Cerebellar cortex (tissue), 1 donor: ENCODE results near the gene TXNRD1.
"Not testable (repeated sequence)": the region's sequence is repeated elsewhere in the genome, so short reads cannot be mapped to it uniquely, and the experiment has no call there.

ENCODE experiments used
- DNase-seq: peaks from one replicate; pipeline ENCODE4 v3.0.0-alpha.2; 2015; ENCODE audit warnings: low spot score

Gene TXNRD1

GRCh38 chr12:104304261-104305009 is 88.9 kb downstream of the TXNRD1 start:
- no peak for DNase-seq

DNA sequence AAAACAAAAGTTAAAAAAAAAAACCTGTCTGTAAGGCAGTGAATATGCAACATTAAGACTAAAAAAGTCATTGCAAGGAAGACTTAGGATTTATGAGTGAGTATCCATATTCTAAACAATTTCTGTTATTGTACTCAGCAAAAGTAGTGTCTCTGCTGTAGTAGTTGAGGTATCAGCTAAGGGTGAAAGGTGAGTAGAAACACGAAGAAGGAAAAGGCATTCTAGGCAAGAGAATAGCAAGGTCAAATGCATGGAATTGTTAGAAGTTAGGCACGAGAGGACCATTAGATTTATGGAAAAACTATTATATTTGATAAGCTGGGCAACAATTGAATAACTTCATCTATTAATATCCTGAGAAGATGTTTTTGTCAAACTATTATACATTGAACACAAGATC is 89.8 kb downstream of the TXNRD1 start:
- no peak for DNase-seq

DNA sequence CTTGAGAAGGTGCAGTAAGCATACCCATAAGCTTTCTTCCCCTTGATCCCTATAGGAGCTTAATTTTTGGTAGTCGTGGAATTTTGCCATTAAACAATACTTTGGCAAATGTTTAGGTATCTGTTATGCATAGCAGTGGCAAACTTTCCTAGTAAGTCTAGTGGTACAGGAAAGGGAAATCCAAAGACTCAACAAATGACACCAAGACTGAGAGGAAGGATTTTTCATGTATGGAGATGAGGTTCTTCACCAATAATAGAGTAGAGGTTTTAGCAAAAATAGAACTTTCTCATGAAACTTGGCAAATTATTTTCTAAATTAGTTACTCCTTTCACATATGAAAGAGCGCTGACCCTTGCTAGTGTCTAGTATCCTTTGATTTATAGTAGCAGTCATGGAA is 90.8 kb downstream of the TXNRD1 start:
- DNase-seq = no peak

GRCh38 chr12:104306943-104307654 is 91.5 kb downstream of the TXNRD1 start:
- DNase-seq = no peak

GRCh38 chr12:104307655-104308000 is 92.0 kb downstream of the TXNRD1 start:
- DNase-seq = no peak

GRCh38 chr12:104309446-104309993 is 93.9 kb downstream of the TXNRD1 start:
- DNase-seq = no peak

DNA sequence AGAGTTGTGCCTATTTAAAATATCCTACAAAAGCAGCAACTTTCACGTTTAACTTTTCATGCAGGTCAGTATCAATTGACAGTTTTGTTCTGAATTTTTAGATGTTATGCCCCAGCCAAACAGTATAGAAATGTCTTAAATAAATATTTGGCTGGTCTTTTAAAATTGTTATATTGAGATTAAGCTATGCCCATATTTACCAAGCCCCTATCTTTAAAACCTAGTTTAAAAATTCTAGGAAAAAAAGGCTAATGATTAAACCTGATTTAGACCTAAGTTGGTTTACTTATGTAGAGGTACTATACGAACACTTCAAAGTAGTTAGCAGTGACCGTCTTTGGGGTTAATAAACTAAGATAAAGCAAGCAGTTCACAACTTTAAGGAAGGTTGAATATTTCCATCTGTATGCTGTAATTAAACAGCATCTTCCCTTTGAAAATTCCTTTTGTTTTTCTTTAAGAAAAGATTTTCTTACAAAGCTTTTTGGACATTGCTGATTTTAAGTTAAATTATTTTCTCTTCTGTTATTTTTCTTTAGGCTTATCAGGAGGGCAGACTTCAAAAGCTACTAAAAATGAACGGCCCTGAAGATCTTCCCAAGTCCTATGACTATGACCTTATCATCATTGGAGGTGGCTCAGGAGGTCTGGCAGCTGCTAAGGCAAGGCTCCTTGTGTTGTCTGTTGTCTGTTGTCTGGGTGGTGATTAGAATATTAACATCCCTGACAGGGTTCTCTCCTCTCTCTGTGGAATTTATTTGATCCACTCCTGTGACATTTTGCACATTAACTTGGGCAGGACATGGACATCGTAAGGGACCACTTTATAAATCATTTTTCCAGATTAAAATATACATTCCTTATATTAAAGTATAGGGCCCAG is 95.4 kb downstream of the TXNRD1 start:
- no peak for DNase-seq

DNA sequence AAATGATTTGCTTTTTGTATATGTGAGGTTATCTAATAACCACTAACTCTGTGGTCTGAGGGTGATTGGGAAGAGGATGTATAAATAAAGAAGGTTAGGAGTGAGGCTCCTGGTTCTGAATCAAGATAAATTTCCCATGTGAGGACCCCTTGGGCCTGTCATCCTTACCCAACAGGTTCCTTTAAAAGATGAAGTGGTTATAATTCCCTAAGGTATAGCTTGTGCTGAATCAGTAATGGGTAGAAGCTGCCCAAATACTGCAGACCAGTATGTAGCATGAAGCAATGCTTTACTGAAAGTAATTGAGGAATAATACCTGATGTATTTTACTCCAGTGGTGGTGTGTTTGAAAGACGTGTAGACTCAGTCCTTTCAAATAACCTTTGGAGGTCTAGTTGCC is 96.6 kb downstream of the TXNRD1 start:
- no peak for DNase-seq

GRCh38 chr12:104312654-104313053 is 97.1 kb downstream of the TXNRD1 start:
- DNase-seq = no peak

GRCh38 chr12:104313568-104314241 is 98.1 kb downstream of the TXNRD1 start:
- DNase-seq = no peak

DNA sequence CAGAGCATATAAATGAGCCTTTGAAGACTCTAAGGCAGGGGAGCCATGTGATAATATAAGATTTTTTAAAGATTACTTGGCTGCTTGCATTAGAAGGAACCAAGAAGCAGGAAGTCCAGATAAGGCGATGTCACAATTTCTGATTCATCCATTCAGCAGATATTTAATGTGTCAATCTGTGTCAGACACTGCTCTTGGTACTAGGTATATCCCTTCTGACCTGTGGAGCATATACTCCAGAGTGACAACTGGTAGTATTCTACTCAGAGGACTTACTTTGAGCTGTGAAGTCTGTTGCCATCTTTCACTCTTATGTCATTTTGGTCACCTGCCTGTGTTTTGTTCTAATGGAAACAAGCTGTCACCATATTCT is 98.6 kb downstream of the TXNRD1 start:
- DNase-seq = no peak

- no peak for DNase-seq
Measured at GRCh38 chr12:104315326-104316224, 100.0 kb downstream of the TXNRD1 start.

DNA sequence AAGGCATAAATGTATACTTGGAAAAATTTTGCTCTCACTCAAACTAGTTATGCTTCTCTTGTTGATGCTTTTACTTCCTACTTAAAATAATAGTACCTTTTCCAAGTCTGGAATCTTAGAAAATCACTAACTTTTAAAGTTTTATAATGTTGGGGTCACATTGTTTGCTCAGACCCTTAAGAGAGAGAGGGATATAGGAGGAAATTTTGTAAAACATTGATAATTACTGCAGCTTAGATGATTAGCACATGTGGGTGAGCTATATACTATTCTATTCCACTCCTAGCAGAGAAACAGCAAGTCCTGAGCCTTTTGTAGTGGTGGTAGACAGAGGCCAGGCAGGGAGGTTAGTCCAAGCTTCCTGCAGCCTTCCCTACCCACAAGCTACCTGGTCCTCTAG is 101.4 kb downstream of the TXNRD1 start:
- no peak for DNase-seq

GRCh38 chr12:104317538-104318210 is 102.1 kb downstream of the TXNRD1 start:
- DNase-seq = no peak

- DNase-seq = no peak
Measured at GRCh38 chr12:104319028-104319427, 103.4 kb downstream of the TXNRD1 start.

DNA sequence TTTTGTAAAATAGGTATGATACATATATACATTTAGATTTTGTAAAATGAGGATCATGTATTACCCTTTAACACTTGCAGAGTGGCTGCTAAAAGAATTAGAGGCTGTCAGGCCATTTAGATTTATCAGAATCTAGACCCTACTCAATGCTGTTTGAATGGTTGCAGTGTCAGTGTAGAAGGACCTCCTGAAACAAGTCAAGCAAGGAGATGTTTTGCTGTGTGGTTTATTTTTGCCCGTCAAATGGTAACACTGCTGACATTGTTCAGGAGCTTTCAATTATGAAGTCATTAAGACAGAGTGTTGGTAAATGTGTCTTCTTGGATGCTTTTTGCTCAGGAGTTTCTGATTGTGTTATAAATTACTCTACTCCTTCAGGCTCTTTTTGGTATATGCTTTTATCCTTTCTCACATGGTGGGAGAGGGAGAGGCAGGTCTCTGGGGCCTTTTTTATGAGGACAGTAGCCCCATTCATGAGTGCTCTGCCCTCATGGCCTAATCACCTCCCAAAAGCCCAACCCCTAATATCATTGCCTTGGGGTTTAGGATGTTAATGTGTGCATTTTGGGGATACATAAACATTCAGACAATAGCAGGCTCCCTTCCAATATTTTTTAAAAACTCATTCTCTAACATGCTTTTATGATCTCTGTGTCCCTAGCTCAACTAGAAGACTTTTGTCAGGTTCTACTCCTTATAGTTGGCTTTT is 104.5 kb downstream of the TXNRD1 start:
- no peak for DNase-seq

GRCh38 chr12:104320627-104321024 is 105.0 kb downstream of the TXNRD1 start:
- no peak for DNase-seq

GRCh38 chr12:104321949-104322348 is 106.4 kb downstream of the TXNRD1 start:
- DNase-seq = no peak

DNA sequence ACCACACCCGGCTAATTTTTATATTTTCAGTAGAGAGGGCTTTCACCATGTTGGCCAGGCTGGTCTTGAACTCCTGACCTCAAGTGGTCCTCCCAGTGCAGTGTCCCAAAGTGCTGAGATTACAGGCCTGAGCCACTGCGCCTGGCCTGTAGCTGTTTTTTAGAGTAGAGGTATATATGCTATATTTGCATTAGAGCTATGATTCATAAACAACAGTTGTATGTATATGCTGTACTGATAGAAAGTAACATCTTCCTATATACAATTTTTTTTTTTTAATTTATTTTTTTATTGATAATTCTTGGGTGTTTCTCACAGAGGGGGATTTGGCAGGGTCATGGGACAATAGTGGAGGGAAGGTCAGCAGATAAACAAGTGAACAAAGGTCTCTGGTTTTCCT is 107.0 kb downstream of the TXNRD1 start:
- not testable (repeated sequence) for DNase-seq

GRCh38 chr12:104323899-104324298 is 108.3 kb downstream of the TXNRD1 start:
- DNase-seq = no peak
